HG03469 (cell line): ENCODE measurements around the gene ILKAP.

ENCODE experiments used
- ATAC-seq: cut with Tn5 transposase; IDR thresholded peaks from one replicate; pipeline ENCODE4 v1.9.1; 2021; ENCODE audit warnings: mild to moderate bottlenecking, moderate library complexity, moderate number of reproducible peaks; ENCODE audit not compliant: unreplicated experiment

Gene ILKAP

DNA sequence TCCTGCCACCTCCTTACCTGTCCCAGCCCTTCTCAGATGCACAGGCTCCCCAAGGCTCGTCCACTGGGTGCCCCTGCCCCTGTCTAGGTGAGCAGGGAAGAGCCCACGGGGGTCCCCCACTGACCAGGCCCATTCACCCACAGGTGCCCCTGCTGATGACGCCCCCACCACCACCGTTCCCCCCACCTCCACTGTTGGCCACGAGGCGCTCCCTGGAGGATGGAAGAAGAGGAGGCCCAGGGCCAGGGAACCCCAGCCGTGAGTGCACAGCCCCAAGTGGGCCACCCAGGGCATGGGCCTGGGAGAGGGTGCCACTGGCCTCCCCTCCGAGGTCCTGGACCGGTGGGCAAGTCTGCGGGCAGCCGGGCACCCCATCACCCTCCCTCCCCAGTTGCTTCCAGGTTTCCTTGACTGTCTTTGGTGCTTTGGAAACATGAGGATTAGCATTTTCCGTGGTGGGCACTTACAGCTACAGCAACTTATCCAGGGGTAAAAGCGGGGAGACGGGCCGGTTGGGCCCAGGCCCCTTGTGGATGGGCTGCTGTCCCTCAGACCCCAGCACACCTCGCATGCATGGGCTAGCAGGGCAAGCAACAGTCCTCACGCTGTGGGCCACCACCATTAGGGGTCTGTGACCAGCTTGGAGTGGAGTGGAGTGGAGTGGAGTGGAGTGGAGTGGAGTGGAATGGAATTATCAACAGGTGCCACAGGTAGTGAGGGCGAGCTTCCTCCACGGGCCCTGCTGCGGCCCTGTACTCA is 78.2 kb downstream of the ILKAP start:
- no peak for ATAC-seq

GRCh38 chr2:238124488-238125126 is 78.9 kb downstream of the ILKAP start:
- ATAC-seq = no peak

DNA sequence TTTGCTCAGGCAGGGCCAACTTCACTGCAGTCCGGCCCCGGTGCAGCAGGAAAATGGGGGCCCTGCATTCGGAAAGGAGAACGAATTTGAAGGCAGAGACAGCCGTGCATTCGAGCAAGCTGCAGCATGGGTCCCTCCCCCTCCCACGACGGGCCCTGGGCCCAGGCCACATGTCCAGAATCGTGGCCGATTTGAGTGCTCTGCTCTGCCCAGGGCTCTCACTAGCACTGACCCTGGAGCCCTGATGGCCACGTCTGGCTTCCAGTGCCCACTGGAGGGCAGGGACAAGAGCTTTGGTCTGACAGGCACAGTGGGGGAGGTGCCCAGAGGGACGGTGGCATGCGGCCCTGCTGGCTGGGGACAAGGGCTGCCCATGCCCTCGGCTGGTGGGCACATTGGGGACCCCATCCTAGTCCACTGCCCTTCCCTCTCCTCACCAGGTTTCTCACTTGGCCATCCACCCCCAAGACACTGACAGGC is 79.5 kb downstream of the ILKAP start:
- ATAC-seq = no peak

DNA sequence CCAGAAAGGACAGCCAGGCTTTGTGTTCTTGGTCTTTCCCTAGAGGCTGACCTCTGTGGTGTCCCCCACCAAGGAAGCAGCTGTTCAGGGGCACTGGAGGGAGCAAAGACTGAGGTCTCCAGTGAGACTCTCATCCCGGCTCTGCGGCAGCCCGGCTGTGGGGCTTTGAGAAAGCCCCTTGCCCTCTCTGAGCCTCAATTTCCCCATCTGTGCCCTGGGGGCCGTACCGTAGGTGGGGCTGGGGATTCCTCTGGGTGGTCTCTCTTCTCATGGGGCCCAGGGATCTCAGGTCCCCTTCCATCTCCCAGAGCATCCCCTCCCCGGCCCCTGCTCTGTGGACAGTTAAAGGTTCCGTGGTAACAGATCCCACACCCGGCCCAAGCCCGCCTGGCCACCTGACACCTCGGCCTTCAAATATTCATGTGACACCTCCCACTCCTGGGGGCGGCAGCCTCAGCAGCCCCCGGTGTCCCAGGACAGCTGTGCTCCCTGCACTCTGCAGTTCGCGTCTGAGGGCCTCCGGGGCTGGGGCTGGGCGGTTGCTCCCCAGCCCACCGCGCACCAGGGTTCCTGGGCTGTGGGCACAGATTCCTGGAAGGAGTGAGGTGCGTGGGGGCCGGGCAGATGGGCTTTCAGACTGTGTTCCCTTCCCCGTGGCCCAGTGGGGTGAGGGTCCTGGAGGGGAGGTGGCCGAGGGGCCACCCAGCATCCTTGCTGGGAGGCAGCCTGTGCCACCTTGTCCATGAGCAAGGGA is 80.1 kb downstream of the ILKAP start:
- ATAC-seq = no peak

DNA sequence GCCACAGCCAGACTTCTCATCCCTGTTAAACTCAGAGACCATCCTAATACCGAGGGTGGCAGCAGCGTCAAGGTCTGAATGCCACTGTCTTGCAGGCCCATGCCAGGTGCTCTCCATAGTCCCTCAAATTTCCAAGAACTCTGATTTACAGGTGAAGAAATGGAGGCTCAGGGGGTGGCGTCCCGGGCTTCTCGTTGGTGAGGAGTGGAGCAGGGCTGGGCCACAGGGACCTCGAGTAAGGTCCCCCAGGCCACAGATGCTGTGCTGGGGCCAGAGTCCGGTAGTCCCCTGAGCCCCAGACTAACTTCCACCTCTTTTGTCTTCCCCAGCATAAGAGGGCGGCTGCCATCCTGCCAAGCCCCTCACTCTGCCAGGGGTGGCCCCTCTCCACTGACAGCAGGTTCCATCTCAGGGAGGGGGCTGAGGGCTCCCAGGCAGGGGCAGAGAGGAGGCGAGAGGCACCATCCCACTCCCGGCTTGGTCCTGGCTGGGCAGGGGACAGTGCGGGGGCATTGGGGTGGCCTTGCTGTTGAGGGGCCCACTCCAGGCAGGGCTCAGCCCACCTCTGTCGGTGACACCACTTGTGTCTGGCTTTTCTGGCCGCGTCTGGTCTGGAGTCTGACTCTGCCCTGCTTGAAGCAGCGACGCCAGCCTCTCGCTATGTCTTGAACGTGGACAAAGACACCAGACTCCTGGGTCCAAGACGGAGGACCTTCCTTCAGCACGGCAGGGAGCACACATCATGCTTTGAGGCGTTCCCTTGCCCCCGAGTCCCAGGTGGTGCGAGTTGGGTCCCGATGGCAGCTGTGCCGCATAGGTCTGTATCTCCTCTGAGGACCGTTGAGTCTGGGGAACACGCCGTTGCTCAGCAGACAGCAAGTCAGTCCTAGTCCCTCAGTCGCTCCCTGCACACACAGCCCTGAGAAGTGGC is 80.9 kb downstream of the ILKAP start:
- ATAC-seq = no peak

GRCh38 chr2:238121511-238122286 is 81.8 kb downstream of the ILKAP start:
- no peak for ATAC-seq

DNA sequence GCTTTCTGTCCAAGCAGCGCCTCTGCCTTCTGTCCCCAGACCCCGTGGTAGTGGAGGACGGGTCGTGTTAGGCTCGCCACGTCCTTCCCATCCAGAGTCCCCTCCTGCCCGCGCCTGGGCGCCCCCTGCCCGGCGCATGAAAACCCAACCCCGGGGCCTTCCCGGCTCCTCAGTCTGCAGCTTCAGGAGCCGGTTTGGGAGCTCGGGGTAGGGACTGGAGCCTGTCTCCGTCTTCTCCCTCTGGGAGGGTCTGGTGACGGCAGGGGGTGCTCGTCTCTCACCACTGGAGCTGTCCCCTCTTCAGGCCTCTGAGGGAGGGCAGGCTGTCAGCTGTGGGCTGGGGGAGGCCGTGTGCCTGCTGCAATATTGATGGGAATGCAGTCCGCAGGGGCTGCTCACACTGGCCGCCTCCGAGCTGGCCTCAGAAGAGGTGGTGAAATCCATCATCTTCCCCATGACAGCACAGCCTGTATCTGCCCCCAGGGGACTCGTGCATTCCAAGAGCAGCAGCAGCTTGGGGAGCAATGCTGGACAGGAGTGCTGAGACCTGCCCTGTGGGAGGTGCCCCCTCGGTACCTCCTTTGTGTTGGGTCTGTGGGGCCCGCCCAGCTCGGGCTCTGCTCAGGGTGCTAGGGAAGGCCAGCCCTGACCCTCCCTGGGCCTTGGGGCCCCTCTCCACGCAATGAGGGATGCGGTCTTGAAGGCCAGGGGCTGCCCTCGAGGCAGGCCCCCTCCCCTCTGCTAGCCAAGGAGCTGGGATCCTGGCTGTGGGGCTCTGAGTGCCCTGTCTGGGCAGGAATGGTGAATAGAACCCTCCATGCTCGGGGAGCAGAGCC is 82.8 kb downstream of the ILKAP start:
- ATAC-seq = no peak
